ENCODE measurements around the gene MICAL1. TPM values are rescaled to one million over a fixed set of nuclear protein-coding genes. Genes with fewer than 3 reads are reported as not detected.

Gene MICAL1
- total RNA-seq, 4 donors from 2014 or later: 17.9 to 29.5 (median 27.3) TPM

DNA sequence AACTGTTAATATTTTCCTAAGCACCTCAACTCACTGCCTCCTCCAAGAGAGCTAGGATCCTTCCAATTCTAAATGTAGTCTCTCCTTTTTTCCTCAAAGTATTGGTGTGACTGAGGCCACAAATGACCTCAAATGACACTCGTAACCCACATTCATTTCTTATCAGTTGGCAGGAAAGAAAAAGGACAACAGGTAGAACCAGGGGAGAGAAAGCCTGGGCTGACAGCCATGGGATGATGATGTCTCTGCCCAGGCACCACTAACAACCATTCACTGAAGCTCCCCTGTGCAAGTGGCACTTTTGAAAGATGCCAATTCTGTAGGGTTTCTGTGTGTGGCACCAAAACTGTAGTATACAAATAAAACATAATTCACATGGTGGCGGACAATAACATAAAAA, 20.1 kb upstream of the MICAL1 start:
- intact Hi-C loops (cut with DNase I; ENCODE audit: low total_unique reads): no loop called here
- no peak for TF ChIP-seq POLR2A (IDR thresholded peaks at IDR 0.05)
- TF ChIP-seq, protein P1, sequence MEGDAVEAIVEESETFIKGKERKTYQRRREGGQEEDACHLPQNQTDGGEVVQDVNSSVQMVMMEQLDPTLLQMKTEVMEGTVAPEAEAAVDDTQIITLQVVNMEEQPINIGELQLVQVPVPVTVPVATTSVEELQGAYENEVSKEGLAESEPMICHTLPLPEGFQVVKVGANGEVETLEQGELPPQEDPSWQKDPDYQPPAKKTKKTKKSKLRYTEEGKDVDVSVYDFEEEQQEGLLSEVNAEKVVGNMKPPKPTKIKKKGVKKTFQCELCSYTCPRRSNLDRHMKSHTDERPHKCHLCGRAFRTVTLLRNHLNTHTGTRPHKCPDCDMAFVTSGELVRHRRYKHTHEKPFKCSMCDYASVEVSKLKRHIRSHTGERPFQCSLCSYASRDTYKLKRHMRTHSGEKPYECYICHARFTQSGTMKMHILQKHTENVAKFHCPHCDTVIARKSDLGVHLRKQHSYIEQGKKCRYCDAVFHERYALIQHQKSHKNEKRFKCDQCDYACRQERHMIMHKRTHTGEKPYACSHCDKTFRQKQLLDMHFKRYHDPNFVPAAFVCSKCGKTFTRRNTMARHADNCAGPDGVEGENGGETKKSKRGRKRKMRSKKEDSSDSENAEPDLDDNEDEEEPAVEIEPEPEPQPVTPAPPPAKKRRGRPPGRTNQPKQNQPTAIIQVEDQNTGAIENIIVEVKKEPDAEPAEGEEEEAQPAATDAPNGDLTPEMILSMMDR (IDR thresholded peaks at IDR 0.05): no peak
- WGBS, 2 donors: 88 to 91% methylated on average over 2 of the region's 2 CpGs
- no peak for DNase-seq (ENCODE audit: low spot score in 2 of 2)
- no peak overlapping the region for H3K4me3 ChIP-seq (ENCODE audit: low read depth, poor library complexity, severe bottlenecking)

DNA sequence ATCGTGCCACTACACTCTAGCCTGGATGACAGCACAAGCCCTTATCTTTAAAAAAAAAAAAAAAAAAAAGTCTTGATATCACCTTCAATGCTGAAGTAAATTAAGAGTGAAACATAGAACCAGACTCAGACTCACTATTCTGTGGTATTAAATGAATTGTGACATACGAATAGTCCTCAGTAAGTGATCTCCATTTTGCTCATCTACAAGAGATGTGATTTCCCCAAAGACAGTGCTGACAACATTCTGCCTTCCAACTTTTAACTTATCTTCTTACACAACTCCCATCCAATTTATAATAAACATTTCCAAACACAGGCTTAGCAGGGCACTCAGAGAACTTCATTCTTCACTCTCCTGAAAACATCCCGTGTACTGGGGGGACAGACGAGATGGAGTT, 19.4 kb upstream of the MICAL1 start:
- intact Hi-C loops (cut with DNase I; ENCODE audit: low total_unique reads): no loop called here
- H3K4me3 ChIP-seq (ENCODE audit: low read depth, poor library complexity, severe bottlenecking): no peak overlapping the region
- TF ChIP-seq, protein P1 (IDR thresholded peaks at IDR 0.05): no peak
- no peak for TF ChIP-seq POLR2A (IDR thresholded peaks at IDR 0.05)
- DNase-seq (ENCODE audit: low spot score in 2 of 2): no peak
- WGBS, 2 donors: 93 to 96% methylated on average over 4 of the region's 4 CpGs

- intact Hi-C loops (cut with DNase I; ENCODE audit: low total_unique reads): no loop called here
- no peak overlapping the region for H3K4me3 ChIP-seq (ENCODE audit: low read depth, poor library complexity, severe bottlenecking)
- WGBS, 2 donors: 88 to 95% methylated on average over 3 of the region's 3 CpGs
- TF ChIP-seq POLR2A (IDR thresholded peaks at IDR 0.05): no peak
- TF ChIP-seq, protein P1 (IDR thresholded peaks at IDR 0.05): no peak
- peak in 1 of 2 donors; percentile 9 for DNase-seq (ENCODE audit: low spot score in 2 of 2)
Measured at GRCh38 chr6:109473120-109473519, 17.5 kb upstream of the MICAL1 start.

GRCh38 chr6:109472132-109472995, 16.8 kb upstream of the MICAL1 start:
- intact Hi-C loops (cut with DNase I; ENCODE audit: low total_unique reads): no loop called here
- 93 to 96% methylated on average over 9 of the region's 9 CpGs for WGBS, 2 donors
- peak in 1 of 2 donors; percentile 21 for DNase-seq (ENCODE audit: low spot score in 2 of 2)
- H3K4me3 ChIP-seq (ENCODE audit: low read depth, poor library complexity, severe bottlenecking): no peak overlapping the region
- TF ChIP-seq POLR2A (IDR thresholded peaks at IDR 0.05): no peak
- TF ChIP-seq, protein P1 (IDR thresholded peaks at IDR 0.05): no peak

DNA sequence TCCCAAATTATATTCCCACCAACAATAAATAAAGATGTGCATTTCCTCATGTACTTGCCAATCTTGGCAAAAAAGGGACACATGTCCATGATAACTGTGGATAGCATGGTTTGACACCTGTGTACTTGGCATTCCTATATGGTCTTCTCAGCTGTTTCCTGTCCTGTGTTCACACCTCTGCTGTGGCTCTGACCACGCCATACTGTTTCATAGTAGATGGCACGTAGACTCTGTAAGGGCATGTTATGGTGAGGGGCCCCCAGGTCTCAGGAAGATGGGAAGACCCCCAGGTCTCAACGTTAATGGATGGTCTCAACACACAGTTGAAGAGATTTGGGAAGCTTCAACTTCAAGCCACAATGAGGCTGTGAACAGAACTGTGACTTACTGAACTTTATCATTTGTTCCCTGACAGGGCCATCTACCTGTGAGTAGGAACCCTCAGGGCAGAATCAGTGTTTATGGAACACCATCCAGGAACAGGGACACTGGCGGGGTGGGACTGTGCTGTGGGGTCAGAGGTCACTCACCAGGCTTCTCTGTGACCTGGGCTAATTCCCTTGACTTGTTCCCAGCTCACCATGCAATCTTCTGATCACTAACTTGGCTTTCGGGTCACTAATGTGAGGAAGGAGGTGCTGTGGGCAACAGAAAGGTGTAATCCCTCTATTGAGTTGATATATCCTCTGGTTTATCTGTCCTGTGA, 15.7 kb upstream of the MICAL1 start:
- no peak overlapping the region for H3K4me3 ChIP-seq (ENCODE audit: low read depth, poor library complexity, severe bottlenecking)
- intact Hi-C loops (cut with DNase I; ENCODE audit: low total_unique reads): no loop called here
- TF ChIP-seq, protein P1 (IDR thresholded peaks at IDR 0.05): no peak
- TF ChIP-seq POLR2A (IDR thresholded peaks at IDR 0.05): no peak
- 94 to 98% methylated on average over 5 of the region's 5 CpGs for WGBS, 2 donors
- peak in 1 of 2 donors; percentile 68 for DNase-seq (ENCODE audit: low spot score in 2 of 2)
